ENCODE data around the gene SLC25A18.
A peak's percentile ranks its signal among the peaks of the same experiment; 100 is the strongest.
"Not testable (repeated sequence)": the region's sequence is repeated elsewhere in the genome, so short reads cannot be mapped to it uniquely, and the experiment has no call there.

Gene SLC25A18

DNA sequence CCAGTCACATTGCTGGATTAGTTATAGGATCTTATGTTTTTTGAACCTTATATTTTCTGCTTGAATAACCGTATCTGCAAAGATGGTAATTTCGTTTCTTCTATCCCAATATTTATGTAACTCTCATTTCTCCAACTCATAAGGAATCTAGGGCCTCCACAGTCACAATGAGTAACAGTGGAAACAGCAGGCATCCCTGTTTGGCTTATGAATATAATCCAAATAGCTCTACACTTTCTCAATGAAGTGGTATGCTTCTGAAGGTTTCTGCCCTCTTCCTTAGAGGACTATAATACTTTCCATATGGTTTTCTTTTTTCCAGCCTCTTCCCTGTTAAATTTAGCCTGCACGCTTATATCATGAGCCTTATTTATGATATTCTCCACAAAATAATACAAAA, 48.8 kb downstream of the SLC25A18 start:
- DNase-seq, result no peak

DNA sequence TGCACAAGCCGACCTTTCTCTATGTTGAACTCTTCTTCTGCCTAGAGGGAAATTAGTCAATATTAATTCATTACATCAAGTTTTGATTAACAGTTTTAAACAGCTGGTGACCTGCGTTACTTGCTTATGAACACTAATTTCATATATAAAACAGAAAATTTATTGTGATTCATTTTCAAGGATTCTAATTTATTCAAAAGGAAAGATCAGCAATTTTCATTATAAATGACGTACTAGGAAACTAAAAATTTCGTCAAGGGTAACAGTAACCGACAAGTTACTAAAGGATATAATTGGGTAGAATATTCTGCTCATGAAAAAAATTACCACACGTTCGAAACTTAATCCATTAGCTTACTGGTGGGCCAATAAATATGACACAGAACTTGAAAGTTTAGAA, 50.0 kb downstream of the SLC25A18 start:
- DNase-seq, result no peak

DNA sequence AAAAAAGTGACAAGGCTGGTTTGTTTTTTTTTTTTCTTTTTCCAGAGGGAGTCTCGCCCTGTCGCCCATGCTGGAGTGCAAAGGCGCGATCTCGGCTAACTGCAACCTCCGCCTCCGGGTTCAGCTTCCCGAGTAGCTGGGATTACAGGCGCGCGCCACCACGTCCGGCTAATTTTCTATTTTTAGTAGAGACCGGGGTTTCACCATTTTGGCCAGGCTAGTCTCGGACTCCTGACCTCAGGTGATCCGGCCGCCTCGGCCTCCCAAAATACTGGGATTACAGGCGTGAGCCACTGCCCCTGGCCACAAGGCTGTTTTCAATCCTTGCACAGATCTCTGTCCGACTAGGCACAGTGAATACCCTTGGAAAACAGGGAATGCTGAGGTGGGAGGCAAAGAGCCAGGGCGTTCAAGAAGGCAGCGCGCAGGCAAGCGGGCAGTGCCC, 64.7 kb downstream of the SLC25A18 start:
- no peak for DNase-seq

DNA sequence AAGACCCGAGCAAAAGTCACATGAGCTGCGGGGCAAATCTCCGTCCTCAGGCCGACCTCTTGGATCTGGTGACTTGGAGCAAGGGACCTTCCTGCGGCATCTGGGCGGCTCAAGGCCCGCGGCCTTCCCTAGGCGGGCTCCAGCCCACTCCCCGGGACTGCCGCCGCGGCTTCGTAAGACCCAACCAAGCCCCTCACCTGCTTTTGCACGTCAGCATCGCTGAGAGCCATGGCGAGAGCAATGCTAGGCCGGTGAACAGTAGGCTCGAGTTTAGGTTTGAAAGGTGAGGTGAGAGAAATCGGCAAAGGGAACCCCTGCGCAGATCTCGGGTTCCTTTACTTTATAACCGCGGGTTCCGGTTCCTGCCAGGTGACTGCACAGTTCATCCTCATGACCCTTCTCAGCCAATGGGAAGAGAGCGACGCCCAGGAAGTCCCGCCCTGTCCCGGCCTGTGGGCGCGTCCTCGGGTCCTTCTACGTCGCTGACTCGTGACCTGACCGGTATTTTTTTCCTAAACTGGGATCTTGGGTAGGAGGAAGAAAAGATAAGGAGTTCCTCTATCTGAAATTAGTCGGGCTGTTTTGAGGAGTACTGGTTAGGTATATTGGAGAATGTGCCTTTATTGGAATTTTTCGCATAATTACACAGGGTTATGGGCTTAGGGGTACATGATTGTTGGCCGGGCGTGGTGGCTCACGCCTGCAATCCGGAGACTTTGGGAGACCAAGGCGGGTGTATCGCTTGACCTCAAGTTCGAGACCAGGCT, 65.3 kb downstream of the SLC25A18 start, which contains the start of gene ATP6V1E1:
TSS of gene ATP6V1E1 (minus strand) at position 344 of the 767 bp plus-strand sequence. CDS start at position 230, 114 bp downstream.
- peak; percentile 97 for DNase-seq

DNA sequence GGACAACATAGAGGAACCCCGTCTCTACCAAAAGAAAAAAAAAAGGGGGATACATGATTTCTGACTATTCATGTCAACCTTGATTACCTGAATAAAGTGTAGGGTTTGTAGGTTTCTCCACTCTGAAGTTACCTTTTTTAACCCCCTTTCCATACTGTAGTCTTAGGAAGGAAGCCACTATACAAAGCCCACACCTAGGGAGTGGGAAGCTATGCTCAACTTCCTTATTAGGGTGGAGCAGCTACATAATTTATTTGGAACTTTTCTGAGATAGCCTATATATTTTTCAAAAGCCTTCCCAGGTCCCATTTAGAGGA, 65.8 kb downstream of the SLC25A18 start:
- DNase-seq, result no peak

DNA sequence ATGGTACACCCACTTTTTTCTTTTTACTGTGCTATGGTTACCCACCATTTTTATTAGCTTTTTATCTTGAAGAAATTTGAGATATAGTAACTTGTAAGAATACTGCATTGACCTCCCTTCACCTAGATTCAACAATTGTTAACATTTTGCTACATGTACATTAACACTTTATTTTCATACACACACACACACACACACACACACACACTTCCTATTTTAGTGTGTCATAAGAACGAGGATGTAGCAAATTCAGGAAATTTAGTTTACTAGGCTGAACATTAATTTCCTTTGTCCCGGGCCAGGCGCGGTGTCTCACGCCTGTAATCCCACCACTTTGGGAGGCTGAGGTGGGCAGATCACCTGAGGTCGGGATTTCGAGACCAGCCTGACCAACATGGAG, 66.3 kb downstream of the SLC25A18 start:
- DNase-seq, result no peak

DNA sequence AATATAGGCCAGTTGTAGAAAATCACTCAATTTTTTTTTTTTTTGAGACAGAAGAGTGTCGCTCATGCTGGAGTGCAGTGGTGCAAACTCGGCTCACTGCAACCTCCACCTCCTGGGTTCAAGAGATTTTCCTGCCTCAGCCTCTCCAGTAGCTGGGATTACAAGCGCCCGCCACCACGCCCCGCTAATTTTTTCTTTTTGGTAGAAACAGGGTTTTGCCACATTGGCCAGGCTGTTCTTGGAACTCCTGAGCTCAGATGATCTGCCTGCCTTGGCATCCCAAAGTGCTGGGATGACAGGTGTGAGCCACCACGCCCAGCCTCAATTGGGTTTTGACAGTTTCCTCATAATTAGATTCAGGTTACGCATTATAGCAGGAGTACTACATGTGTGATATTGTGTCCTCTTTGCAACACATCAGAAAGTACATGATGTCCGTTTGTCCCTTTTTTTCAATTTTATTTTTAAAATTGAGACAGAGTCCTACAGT, 67.8 kb downstream of the SLC25A18 start:
- DNase-seq, result no peak

DNA sequence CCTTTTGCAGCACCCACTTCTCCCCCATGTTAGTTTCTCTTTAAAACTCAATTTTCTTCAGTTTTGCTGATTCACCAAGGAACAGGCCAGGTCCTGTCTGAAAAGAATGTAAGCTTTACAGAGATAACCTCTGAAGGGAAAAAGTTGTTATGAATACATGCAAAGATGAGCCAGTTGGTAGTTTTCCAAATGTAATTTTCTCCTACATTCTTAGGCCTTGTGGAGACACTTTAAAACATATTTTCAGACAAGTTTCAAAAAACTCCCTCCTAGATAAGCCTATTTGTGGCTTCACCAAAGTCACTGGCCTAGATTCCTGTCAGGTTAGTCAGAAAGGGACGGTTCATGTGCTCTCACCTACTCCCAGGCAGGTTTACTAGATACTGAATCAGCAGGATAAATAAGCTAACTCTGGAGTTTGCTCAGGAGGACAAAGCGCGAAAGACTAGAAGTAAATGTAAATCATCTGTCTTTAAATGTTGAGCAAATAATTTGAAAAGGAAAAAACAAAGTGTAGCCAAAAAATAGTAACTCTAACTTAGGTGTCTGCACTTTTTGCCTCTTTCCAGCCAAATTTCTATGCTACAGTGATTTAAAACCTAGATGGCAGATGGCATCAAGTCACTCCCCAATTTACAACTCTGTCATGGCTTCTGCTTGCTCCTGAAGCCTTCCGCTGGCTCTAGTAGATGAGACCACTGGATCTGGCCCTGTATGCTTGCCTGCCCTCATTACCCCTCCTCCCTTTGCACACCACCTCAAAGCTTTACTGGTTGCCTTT, 70.1 kb downstream of the SLC25A18 start:
- DNase-seq, result no peak

DNA sequence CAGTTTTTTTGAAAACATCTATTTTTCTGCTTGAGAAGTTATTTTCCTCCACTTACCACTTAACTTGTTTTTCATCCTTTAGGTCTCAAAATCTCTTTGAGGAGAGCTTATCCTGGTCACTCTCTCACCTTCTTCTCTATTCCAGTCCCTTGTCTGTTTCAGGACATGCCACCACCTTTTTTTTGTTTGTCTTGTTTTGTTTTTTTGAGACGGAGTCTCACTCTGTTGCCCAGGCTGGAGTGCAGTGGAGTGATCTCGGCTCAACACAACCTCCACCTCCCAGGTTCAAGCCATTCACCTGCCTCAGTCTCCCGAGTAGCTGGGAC, 70.7 kb downstream of the SLC25A18 start:
- no peak for DNase-seq

DNA sequence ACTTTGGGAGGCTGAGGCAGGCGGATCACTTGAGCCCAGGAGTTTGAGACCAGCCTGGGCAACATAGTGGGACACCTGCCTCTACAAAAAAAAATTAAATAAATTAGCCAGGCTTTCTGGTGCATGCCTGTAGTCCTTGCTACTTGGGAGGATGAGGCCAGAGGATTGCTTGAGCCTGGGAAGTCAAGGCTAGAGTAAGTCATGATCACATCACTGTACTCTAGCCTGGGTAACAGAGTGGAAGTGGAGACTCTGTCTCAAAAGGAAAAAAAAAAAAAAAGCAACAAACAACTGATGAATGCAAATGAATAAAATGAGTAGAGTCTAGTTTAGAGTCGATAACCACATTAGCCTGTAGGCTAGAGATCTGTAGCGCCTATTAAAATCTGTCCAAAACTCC, 71.4 kb downstream of the SLC25A18 start:
- DNase-seq, result no peak

DNA sequence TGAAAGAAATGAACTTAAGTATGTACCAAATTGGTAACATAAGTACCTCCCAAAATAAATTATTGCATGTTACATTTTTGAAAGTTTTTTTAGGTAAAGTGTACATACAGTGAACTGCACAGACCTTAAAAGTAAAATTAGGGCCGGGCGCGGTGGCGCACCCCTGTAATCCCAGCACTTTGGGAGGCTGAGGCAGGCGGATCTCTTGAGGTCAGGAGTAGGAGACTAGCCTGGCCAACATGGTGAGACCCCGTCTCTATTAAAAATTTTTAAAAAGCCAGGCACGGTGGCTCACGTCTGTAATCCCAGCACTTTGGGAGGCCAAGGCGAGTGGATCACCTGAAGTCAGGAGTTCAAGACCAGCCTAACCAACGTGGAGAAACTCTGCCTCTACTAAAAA, 73.6 kb downstream of the SLC25A18 start:
- DNase-seq, result not testable (repeated sequence)

DNA sequence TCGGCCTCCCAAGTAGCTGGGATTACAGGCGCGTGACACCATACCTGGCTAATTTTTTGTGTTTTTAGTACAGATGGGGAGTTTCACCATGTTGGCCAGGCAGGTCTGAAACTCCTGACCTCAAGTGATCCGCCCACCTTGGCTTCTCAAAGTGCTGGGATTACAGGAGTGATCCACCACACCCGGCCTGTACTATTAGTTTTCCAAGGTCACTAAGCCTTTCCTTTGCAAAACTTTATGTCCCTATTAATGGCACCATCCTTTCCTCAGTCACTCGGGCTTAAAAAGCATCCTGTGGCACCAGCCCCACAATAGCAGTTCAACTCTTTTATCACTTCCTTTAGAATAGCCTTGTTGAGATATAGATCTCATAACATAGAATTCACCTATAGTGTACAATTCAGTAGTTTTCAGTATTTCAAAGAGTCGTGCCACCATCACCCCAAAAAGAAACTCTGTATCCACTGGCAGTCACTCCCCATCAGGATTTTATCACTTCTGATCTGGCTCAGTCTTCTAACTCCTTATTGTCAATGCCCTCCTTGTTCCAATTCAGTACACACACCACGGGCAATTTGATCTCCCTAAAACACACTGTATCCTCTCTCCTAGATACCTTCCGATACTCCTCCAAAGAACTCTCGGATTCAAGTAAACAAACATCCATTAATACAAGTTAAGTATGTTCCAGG, 74.3 kb downstream of the SLC25A18 start:
- DNase-seq, result no peak

DNA sequence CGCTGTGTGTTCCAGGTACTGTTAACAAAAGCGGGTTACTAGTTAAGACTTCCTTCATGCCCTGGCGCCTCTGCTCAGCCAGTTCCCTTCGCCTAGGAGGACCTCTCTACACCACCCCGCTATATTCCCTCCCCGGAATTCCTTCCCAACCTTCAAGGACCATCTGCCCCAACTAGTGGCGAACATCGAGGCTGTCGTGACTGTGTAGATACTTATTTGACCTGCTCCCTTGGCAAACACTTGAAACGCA, 74.8 kb downstream of the SLC25A18 start:
- no peak for DNase-seq

DNA sequence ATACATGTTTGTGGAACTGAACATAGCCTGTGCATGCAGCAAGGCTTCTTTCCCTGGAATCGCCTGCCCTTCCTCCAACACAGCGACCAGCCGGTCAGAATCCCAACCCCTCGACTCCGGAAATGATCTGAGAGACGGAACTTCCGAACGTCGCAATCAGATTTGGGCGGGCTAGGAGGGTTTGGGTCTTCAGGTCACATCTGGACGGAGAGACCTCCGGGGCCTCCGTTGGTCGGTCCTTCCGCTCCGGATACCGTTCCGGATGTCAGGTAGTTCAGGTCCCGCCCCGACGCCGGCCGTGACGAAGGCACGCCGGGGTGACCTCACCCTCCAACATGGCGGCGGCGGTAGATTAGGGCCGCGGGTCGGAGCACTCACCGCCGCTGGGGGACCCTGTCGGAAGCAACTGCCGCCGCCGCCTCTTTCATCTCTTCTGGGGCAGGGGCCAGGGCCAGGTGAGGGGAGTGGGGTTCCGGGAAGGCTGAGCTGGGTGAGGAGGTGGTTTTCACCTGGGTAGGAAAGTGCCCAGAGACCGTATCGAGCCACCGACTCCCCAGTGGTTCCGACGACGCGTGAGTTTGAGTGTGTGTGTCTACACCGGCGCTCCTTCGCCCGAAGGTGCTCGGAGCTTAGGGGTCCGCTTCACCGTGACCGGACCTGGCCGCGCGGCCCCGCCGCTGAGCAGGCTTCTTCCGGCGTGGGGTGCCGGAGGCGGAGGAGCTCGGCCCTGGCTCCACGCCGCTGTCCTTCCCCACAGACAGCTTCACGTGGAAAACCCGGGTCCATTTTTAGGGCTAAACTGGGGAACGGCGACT, 75.3 kb downstream of the SLC25A18 start, which contains the start of gene BCL2L13:
TSS of gene BCL2L13 (plus strand) at position 326 of the 815 bp plus-strand sequence. CDS start 16,955 bp downstream, outside the sequence.
- DNase-seq, result peak; percentile 90

DNA sequence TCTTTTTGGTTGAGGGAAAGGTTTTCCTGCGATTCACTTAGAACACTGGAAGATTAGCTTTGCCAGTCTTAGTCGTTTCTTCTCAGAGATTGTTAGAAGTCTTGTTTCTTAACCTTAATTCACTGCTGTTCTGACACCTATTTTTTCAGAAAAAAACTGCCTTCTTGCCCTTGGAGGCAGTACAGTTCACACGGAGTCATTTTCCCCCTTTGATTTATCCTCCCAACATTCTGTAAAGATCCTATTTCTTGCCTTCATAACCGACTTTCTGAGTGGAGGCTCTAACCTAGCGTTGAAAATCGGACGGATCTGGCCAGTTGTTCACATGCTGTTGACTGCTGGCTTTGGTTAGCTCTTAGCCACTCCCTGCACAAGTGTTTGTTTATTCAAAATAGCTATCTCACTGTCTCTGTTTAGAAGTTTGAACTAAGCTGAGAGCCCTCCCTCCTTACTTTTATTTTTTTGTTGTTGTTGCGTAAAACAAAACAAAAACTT, 76.0 kb downstream of the SLC25A18 start:
- DNase-seq, result peak; percentile 42

Measured in CD4-positive, alpha-beta T cell treated with Interleukin-12 subunit alpha and Interleukin-12 subunit beta, for 1 hour (primary cell).